Thoracic aorta (tissue), 2 donors: ENCODE results near the gene ZNF497. TPM values are rescaled to one million over a fixed set of nuclear protein-coding genes. Genes with fewer than 3 reads are reported as not detected.

Experiments used
- ATAC-seq: fragments of 150-250 bp; one replicate; pipeline ENCODE4 v1.8.0; 2017; ENCODE audit warnings: low read depth; ENCODE audit not compliant: insufficient number of reproducible peaks, low FRiP score
- DNase-seq: peaks from one replicate; pipeline ENCODE4 v3.0.0-alpha.2; 2020; ENCODE audit warnings: low spot score
- H3K27ac ChIP-seq, 2 donors: fragments of 200-600 bp; sonication (generic); 1 replicate in 1 of 2; 2 replicates in 1 of 2; pipeline ENCODE4 v1.5.1; 2016; ENCODE audit warnings: mild to moderate bottlenecking in 2 of 2, moderate library complexity in 2 of 2
- H3K27me3 ChIP-seq: fragments of 200-600 bp; sonication (generic); replicated peaks from 2 replicates; pipeline ENCODE4 v1.6.0; 2016; ENCODE audit warnings: mild to moderate bottlenecking; ENCODE audit not compliant: insufficient read depth
- H3K36me3 ChIP-seq: fragments of 200-600 bp; sonication (generic); one replicate; pipeline ENCODE4 v1.5.1; 2016
- H3K4me1 ChIP-seq, 2 donors: fragments of 200-600 bp; sonication (generic); 1 replicate in 1 of 2; 2 replicates in 1 of 2; pipeline versions ENCODE4 v1.5.1 to v1.6.0; 2016; ENCODE audit warnings: low read depth in 2 of 2, mild to moderate bottlenecking in 1 of 2; ENCODE audit not compliant: control insufficient read depth in 1 of 2
- H3K4me3 ChIP-seq: fragments of 200-600 bp; sonication (generic); 2 replicates; pipeline ENCODE4 v1.5.1; 2016; ENCODE audit warnings: mild to moderate bottlenecking
- H3K9me3 ChIP-seq: fragments of 200-600 bp; sonication (generic); 2 replicates; pipeline ENCODE4 v1.5.1; 2016
- CTCF ChIP-seq: fragments of 200-600 bp; sonication (generic); IDR thresholded peaks from one replicate; pipeline ENCODE4 v1.5.1; 2019; ENCODE audit warnings: antibody characterized with exemption
- total RNA-seq, 2 donors: library from RNA; depleted of rRNA; stranded (reverse); fragments of >200 nt; gene quantifications; one replicate each; pipeline versions ENCODE4 v1.1.0 to v1.2.3, GENCODE V29; 2016

Gene ZNF497
- total RNA-seq, 2 donors from 2014 or later: 2.3 TPM; not detected in 1

- no peaks in the 10 kb centered on the region for H3K9me3 ChIP-seq
- no peak for TF ChIP-seq CTCF
Measured at GRCh38 chr19:58368561-58369360, 6.2 kb upstream of the ZNF497 start.

GRCh38 chr19:58367698-58368454, 5.3 kb upstream of the ZNF497 start:
- no peak for DNase-seq
- TF ChIP-seq CTCF: no peak

More at GRCh38 chr19:58368561-58369360, 6.2 kb upstream of the ZNF497 start:
- Histone ChIP-seq H3K27ac (no peak overlapping the region), H3K4me3 (no peak overlapping the region), H3K4me1 (no peaks in the 10 kb centered on the region), H3K36me3 (no peaks in the 10 kb centered on the region), H3K27me3 (no peaks in the 10 kb centered on the region)
- DNase-seq: no peak
- no peak for ATAC-seq

GRCh38 chr19:58366585-58367430, 4.3 kb upstream of the ZNF497 start:
- Histone ChIP-seq H3K27ac (no peak overlapping the region), H3K4me1 (peaks cover under 1 to 2% of the 10 kb centered on the region in 2 donors), H3K9me3 (no peaks in the 10 kb centered on the region), H3K4me3 (no peak overlapping the region), H3K36me3 (no peaks in the 10 kb centered on the region), H3K27me3 (no peaks in the 10 kb centered on the region)
- no peak for TF ChIP-seq CTCF
- ATAC-seq (no peak), DNase-seq (no peak)

More at GRCh38 chr19:58367698-58368454, 5.3 kb upstream of the ZNF497 start:
- Histone ChIP-seq H3K4me1 (no peaks in the 10 kb centered on the region), H3K27me3 (no peaks in the 10 kb centered on the region), H3K27ac (no peak overlapping the region), H3K36me3 (no peaks in the 10 kb centered on the region), H3K9me3 (no peaks in the 10 kb centered on the region), H3K4me3 (no peak overlapping the region)
- ATAC-seq: no peak

- ATAC-seq: no peak
- DNase-seq: no peak
- no peaks in the 10 kb centered on the region for H3K36me3 ChIP-seq
Measured at GRCh38 chr19:58364146-58364545, 1.6 kb upstream of the ZNF497 start.

More at GRCh38 chr19:58364146-58364545, 1.6 kb upstream of the ZNF497 start:
- Histone ChIP-seq H3K27ac (no peak overlapping the region), H3K4me1 (peaks cover 5 to 6% of the 10 kb centered on the region in 2 donors), H3K27me3 (no peaks in the 10 kb centered on the region), H3K4me3 (no peak overlapping the region), H3K9me3 (no peaks in the 10 kb centered on the region)
- no peak for TF ChIP-seq CTCF
